HG02588 (cell line): ENCODE results near the gene PNPLA4.

Source experiments
- ATAC-seq: cut with Tn5 transposase; IDR thresholded peaks from one replicate; pipeline ENCODE4 v1.9.1; 2021; ENCODE audit warnings: mild to moderate bottlenecking, moderate library complexity; ENCODE audit not compliant: unreplicated experiment

Gene PNPLA4

DNA sequence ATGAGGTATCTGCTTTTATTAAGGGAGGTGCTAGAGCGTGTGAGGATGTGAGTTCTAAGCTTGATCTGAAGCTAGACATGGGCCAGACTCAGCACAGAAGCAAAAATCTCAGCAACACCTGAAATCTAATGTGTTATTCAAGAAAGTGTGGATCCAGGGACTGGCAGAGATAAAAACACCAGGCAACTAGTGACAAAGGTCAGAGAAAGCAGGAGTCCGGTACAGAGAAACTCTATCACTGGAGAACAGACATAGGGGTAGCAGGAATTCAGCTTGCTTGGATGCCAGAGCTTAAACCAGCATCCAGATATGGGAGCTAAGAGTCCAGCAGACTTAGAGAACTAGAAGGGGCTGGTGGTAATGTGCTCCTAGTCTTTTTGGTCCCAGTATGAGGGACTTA, 50.3 kb downstream of the PNPLA4 start:
- no peak for ATAC-seq

- no peak for ATAC-seq
These were observed 55.2 kb downstream of the PNPLA4 start for GRCh38 chrX:7872042-7872441.

DNA sequence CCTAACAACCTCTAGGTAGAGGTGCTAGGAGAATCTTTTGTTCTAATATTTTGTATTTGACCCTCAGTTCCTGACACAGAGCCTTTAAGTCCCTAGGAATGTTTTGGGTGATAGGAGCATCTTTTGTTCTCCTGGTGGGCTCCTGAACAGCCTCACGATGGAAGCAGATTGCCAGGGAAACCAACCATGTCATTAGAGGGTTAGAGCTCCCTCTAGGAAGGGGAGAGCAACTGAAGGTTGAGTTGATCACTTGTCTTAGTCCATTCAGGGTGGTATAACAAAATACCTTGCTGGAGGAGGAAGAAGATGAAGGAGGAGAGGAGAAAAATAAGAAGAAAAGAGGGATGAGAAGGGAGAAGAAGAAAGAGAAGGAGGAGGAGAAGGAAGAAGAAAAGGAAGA, 75.0 kb downstream of the PNPLA4 start:
- ATAC-seq, result no peak
